HG02885 (cell line): ENCODE results near the gene PTPRC.

ENCODE experiments used
- ATAC-seq: cut with Tn5 transposase; IDR thresholded peaks from one replicate; pipeline ENCODE4 v1.9.1; 2021; ENCODE audit warnings: mild to moderate bottlenecking; ENCODE audit not compliant: unreplicated experiment, poor library complexity

The PTPRC gene

GRCh38 chr1:198641501-198641900 lies 2.7 kb downstream of the PTPRC start:
- ATAC-seq, result peak; percentile 61

- ATAC-seq, result no peak
These were observed 3.3 kb downstream of the PTPRC start for GRCh38 chr1:198641966-198642668.

GRCh38 chr1:198642983-198643382 lies 4.1 kb downstream of the PTPRC start:
- no peak for ATAC-seq

- no peak for ATAC-seq
These were observed 5.0 kb downstream of the PTPRC start for GRCh38 chr1:198643808-198644207.

GRCh38 chr1:198647055-198647454 lies 8.2 kb downstream of the PTPRC start:
- no peak for ATAC-seq

- no peak for ATAC-seq
These were observed 9.8 kb downstream of the PTPRC start for GRCh38 chr1:198648592-198648991.

GRCh38 chr1:198649232-198649967 lies 10.6 kb downstream of the PTPRC start:
- ATAC-seq, result no peak

- no peak for ATAC-seq
These were observed 11.1 kb downstream of the PTPRC start for GRCh38 chr1:198649968-198650338.

GRCh38 chr1:198650506-198650905 lies 11.7 kb downstream of the PTPRC start:
- ATAC-seq, result no peak

GRCh38 chr1:198651650-198652400 lies 13.0 kb downstream of the PTPRC start:
- peak; percentile 51 for ATAC-seq

- ATAC-seq, result no peak
These were observed 15.1 kb downstream of the PTPRC start for GRCh38 chr1:198653808-198654413.

- ATAC-seq, result peak; percentile 31
These were observed 16.8 kb downstream of the PTPRC start for GRCh38 chr1:198655459-198656121.

- peak; percentile 30 for ATAC-seq
These were observed 17.7 kb downstream of the PTPRC start for GRCh38 chr1:198656500-198656932.

GRCh38 chr1:198657550-198658064 lies 18.8 kb downstream of the PTPRC start:
- ATAC-seq, result peak; percentile 53

GRCh38 chr1:198660341-198661261 lies 21.8 kb downstream of the PTPRC start:
- peak; percentile 47 for ATAC-seq

- no peak for ATAC-seq
These were observed 24.0 kb downstream of the PTPRC start for GRCh38 chr1:198662821-198663220.

- peak; percentile 30 for ATAC-seq
These were observed 25.4 kb downstream of the PTPRC start for GRCh38 chr1:198664068-198664788.

- no peak for ATAC-seq
These were observed 28.3 kb downstream of the PTPRC start for GRCh38 chr1:198667186-198667585.
